IMR-90 (cell line): ENCODE data around the gene MGAT3. TPM values are rescaled to one million over a fixed set of nuclear protein-coding genes. Genes with fewer than 3 reads are reported as not detected.

Source experiments
- ATAC-seq: fragments of 200-7000 bp; cut with Tn5 transposase; 2 replicates; pipeline ENCODE4 v1.9.1; 2020; ENCODE audit warnings: low read depth, mild to moderate bottlenecking, moderate library complexity
- BruUV-seq: library from RNA; stranded (reverse); fragments of 400-500 nt; replicated peaks from 2 replicates; lab custom pipeline; 2021; lab: Mats Ljungman, UMichigan
- CTCF ChIA-PET: fragments of 300-600 bp; formaldehyde crosslinking; extraction: SDS; loops from one replicate; lab custom pipeline; 2021; ENCODE audit warnings: antibody characterized with exemption; lab: Yijun Ruan, JAX
- POLR2A ChIA-PET: fragments of 300-600 bp; sonication (Branson Sonifier 250); formaldehyde crosslinking; loops from one replicate; lab custom pipeline; 2022; ENCODE audit warnings: antibody characterized with exemption; ENCODE audit not compliant: unreplicated experiment; lab: Charles Lee
- DNase-seq: peaks from one replicate; pipeline ENCODE4 v3.0.0; 2013
- H2AFZ ChIP-seq: replicated peaks from 2 replicates; pipeline ENCODE3; 2013; ENCODE audit warnings: low read length, mild to moderate bottlenecking; ENCODE audit not compliant: poor library complexity
- H2AK5ac ChIP-seq: 2 replicates; pipeline ENCODE4 v1.6.1; 2013; ENCODE audit warnings: low read depth, low read length, inconsistent platforms
- H2AK9ac ChIP-seq: replicated peaks from 2 replicates; pipeline ENCODE3; 2013; ENCODE audit warnings: mild to moderate bottlenecking, low read depth, low read length, moderate library complexity; ENCODE audit not compliant: poor library complexity
- H2BK120ac ChIP-seq: 2 replicates; pipeline ENCODE4 v1.6.1; 2013; ENCODE audit warnings: low read depth, low read length, inconsistent platforms
- H2BK15ac ChIP-seq: 3 replicates; pipeline ENCODE4 v1.6.1; 2013; ENCODE audit warnings: low read depth, low read length, inconsistent platforms
- H2BK20ac ChIP-seq: 2 replicates; pipeline ENCODE4 v1.6.1; 2013; ENCODE audit warnings: low read depth, mild to moderate bottlenecking, inconsistent platforms, low read length, moderate library complexity
- H2BK5ac ChIP-seq: 2 replicates; pipeline ENCODE4 v1.6.1; 2013; ENCODE audit warnings: mild to moderate bottlenecking, low read depth, low read length, inconsistent platforms; ENCODE audit not compliant: poor library complexity, severe bottlenecking
- H3K14ac ChIP-seq: replicated peaks from 2 replicates; pipeline ENCODE4 v1.6.1; 2013; ENCODE audit warnings: low read depth, low read length, inconsistent platforms
- H3K18ac ChIP-seq: 2 replicates; pipeline ENCODE4 v1.6.1; 2013; ENCODE audit warnings: low read depth, low read length, control low read depth
- H3K23ac ChIP-seq: 2 replicates; pipeline ENCODE4 v1.6.1; 2013; ENCODE audit warnings: low read depth, low read length, inconsistent platforms
- H3K27ac ChIP-seq: 2 replicates; pipeline ENCODE4 v1.5.1; 2013; ENCODE audit warnings: mild to moderate bottlenecking, control low read depth, low read length; ENCODE audit not compliant: insufficient read depth
- H3K27me3 ChIP-seq: 2 replicates; pipeline ENCODE4 v1.6.1; 2013; ENCODE audit warnings: low read length; ENCODE audit not compliant: control insufficient read depth, insufficient read depth
- H3K36me3 ChIP-seq: 2 replicates; pipeline ENCODE4 v1.6.1; 2013; ENCODE audit warnings: low read length, mixed read lengths; ENCODE audit not compliant: control insufficient read depth, insufficient read depth
- H3K4ac ChIP-seq: 2 replicates; pipeline ENCODE4 v1.6.1; 2013; ENCODE audit warnings: low read depth, low read length, inconsistent platforms
- H3K4me1 ChIP-seq: 2 replicates; pipeline ENCODE4 v1.6.1; 2013; ENCODE audit warnings: low read length, mixed read lengths; ENCODE audit not compliant: control insufficient read depth, insufficient read depth
- H3K4me2 ChIP-seq: 2 replicates; pipeline ENCODE4 v1.6.1; 2013; ENCODE audit warnings: low read depth, mild to moderate bottlenecking, control low read depth, low read length, moderate library complexity
- H3K4me3 ChIP-seq: 2 replicates; pipeline ENCODE4 v1.5.1; 2013; ENCODE audit warnings: low read depth, mild to moderate bottlenecking, control low read depth, low read length, moderate library complexity; ENCODE audit not compliant: insufficient read depth
- H3K56ac ChIP-seq: 2 replicates; pipeline ENCODE4 v1.6.1; 2013; ENCODE audit warnings: low read length, inconsistent platforms; ENCODE audit not compliant: insufficient read depth; ENCODE audit errors: extremely low read depth
- H3K79me1 ChIP-seq, 2 experiments: 2 replicates each; pipeline ENCODE4 v1.6.1; 2013; ENCODE audit warnings: low read length in 2 of 2, inconsistent platforms in 1 of 2, low read depth in 1 of 2
- H3K9ac ChIP-seq: 2 replicates; pipeline ENCODE4 v1.6.1; 2013; ENCODE audit warnings: low read depth, low read length, control low read depth
- H3K9me1 ChIP-seq: 2 replicates; pipeline ENCODE4 v1.6.1; 2013; ENCODE audit warnings: low read length, inconsistent platforms; ENCODE audit not compliant: insufficient read depth
- H3K9me3 ChIP-seq: 2 replicates; pipeline ENCODE4 v1.6.1; 2013; ENCODE audit warnings: low read length; ENCODE audit not compliant: control insufficient read depth, insufficient read depth
- H4K20me1 ChIP-seq: 2 replicates; pipeline ENCODE4 v1.6.1; 2013; ENCODE audit warnings: low read length, inconsistent platforms; ENCODE audit not compliant: insufficient read depth
- H4K5ac ChIP-seq: 2 replicates; pipeline ENCODE4 v1.6.1; 2013; ENCODE audit warnings: mild to moderate bottlenecking, low read depth, low read length, control low read depth
- H4K8ac ChIP-seq, 2 experiments: 2 replicates each; pipeline ENCODE4 v1.6.1; 2013; ENCODE audit warnings: low read depth in 2 of 2, low read length in 2 of 2, control low read depth in 1 of 2, inconsistent platforms in 1 of 2
- H4K91ac ChIP-seq: 2 replicates; pipeline ENCODE4 v1.6.1; 2013; ENCODE audit warnings: low read depth, low read length, inconsistent platforms; ENCODE audit not compliant: insufficient read depth
- BHLHE40 ChIP-seq: fragments of 150-350 bp; IDR thresholded peaks from 2 replicates; pipeline ENCODE4 v1.6.1; 2016; ENCODE audit warnings: mild to moderate bottlenecking, low read depth, low read length
- CEBPB ChIP-seq: IDR thresholded peaks from 2 replicates; pipeline ENCODE4 v1.6.1; 2012; ENCODE audit warnings: low read depth, low read length, improper control_type of control experiment
- CHD1 ChIP-seq: IDR thresholded peaks from 2 replicates; pipeline ENCODE4 v1.6.1; 2012; ENCODE audit warnings: low read depth, low read length, improper control_type of control experiment
- CTCF ChIP-seq: conservative IDR thresholded peaks from 2 replicates; pipeline ENCODE4 v1.5.1; 2012; ENCODE audit warnings: mild to moderate bottlenecking, low read depth, low read length, improper control_type of control experiment
- ELK1 ChIP-seq: fragments of 150-350 bp; IDR thresholded peaks from 2 replicates; pipeline ENCODE4 v1.6.1; 2016; ENCODE audit warnings: low read depth, mild to moderate bottlenecking, low read length, moderate library complexity, borderline replicate concordance
- FOS ChIP-seq: fragments of 150-350 bp; IDR thresholded peaks from 2 replicates; pipeline ENCODE4 v1.6.1; 2016; ENCODE audit warnings: low read depth, low read length
- MAFK ChIP-seq: IDR thresholded peaks from 2 replicates; pipeline ENCODE4 v1.6.1; 2012; ENCODE audit warnings: low read depth, low read length, improper control_type of control experiment
- NFE2L2 ChIP-seq: fragments of 150-350 bp; IDR thresholded peaks from 2 replicates; pipeline ENCODE4 v1.6.1; 2016; ENCODE audit warnings: low read depth, mild to moderate bottlenecking, low read length
- RAD21 ChIP-seq: IDR thresholded peaks from 2 replicates; pipeline ENCODE4 v1.6.1; 2012; ENCODE audit warnings: low read length, improper control_type of control experiment
- RCOR1 ChIP-seq: IDR thresholded peaks from 2 replicates; pipeline ENCODE4 v1.6.1; 2012; ENCODE audit warnings: mild to moderate bottlenecking, low read length, improper control_type of control experiment; ENCODE audit not compliant: insufficient replicate concordance
- RFX5 ChIP-seq: IDR thresholded peaks from 2 replicates; pipeline ENCODE4 v1.8.0; 2012; ENCODE audit warnings: low read depth, mild to moderate bottlenecking, low read length, moderate library complexity
- WGBS, 2 experiments: methylation state at CpG; one replicate each; pipeline versions ENCODE4 v1.1.5 to v1.1.7; 2013; ENCODE audit warnings: missing lambda C conversion rate in 2 of 2; ENCODE audit not compliant: insufficient read length in 1 of 2; ENCODE audit errors: extremely low coverage in 2 of 2; 5-methylcytosine and 5-hydroxymethylcytosine counted together
- dilution Hi-C: fragments of 300-500 bp; cut with HindIII; formaldehyde crosslinking; loops from one replicate; pipeline ENCODE4 v1.14.3; 2018; ENCODE audit warnings: low sequenced_read_pairs; ENCODE audit not compliant: unreplicated experiment
- in situ Hi-C: fragments of 300-500 bp; cut with MboI; formaldehyde crosslinking; loops from 3 replicates; pipeline ENCODE4 v1.14.3; 2019; ENCODE audit warnings: low sequenced_read_pairs, inconsistent platforms, mixed read lengths
- intact Hi-C: fragments of 100-400 bp; cut with micrococcal nuclease; formaldehyde crosslinking; loops from 2 replicates; pipeline ENCODE4 v1.10.0; 2022
- polyA plus RNA-seq, 3 experiments: library from polyadenylated mRNA; depleted of rRNA; stranded (reverse); fragments of >200 nt; gene quantifications; 2 replicates each; pipeline ENCODE4 v1.2.3, GENCODE V29; 2012; ENCODE audit warnings: low replicate concordance in 1 of 3
- total RNA-seq: library from RNA; depleted of rRNA; stranded (reverse); fragments of >200 nt; gene quantifications from 2 replicates; pipeline ENCODE4 v1.2.3, GENCODE V29; 2012

Gene MGAT3
- total and polyA plus RNA-seq, 2 of the 4 experiments (the other 2 are of a cell fraction), result 0.36 to 1.1 TPM

GRCh38 chr22:39481054-39481453, 24.2 kb downstream of the MGAT3 start:
- H4K8ac ChIP-seq, result no peak overlapping the region
- no peak overlapping the region for H3K27ac ChIP-seq
- no peak overlapping the region for H4K91ac ChIP-seq
- no peak for ATAC-seq
- peaks cover 10% of the 10 kb centered on the region for H3K27me3 ChIP-seq
- no peak overlapping the region for H2AFZ ChIP-seq
- no peak overlapping the region for H3K14ac ChIP-seq
- no peak overlapping the region for H3K9ac ChIP-seq
- 0 out of 2 replicates have a peak, but pooled peaks cover 5% of the 10 kb centered on the region for H3K9me1 ChIP-seq
- no peak overlapping the region for H2BK120ac ChIP-seq
- BruUV-seq, result no TSS peak
- DNase-seq, result no peak
- no peak overlapping the region for H2AK5ac ChIP-seq
- no peak overlapping the region for H3K4me2 ChIP-seq
- H2BK20ac ChIP-seq, result no peak overlapping the region
- H3K23ac ChIP-seq, result no peak overlapping the region
- H3K79me1 ChIP-seq, result no peaks in the 10 kb centered on the region
- H3K4me3 ChIP-seq, result no peak overlapping the region
- ChIA-PET POLR2A (no interaction called here), CTCF (no interaction called here)
- no peak overlapping the region for H3K18ac ChIP-seq
- intact Hi-C loops, result no loop called here
- in situ Hi-C loops, result no loop called here
- no peaks in the 10 kb centered on the region for H4K20me1 ChIP-seq
- no peak overlapping the region for H2BK15ac ChIP-seq
- H3K9me3 ChIP-seq, result no peaks in the 10 kb centered on the region
- no peak overlapping the region for H3K56ac ChIP-seq
- H3K4ac ChIP-seq, result no peak overlapping the region
- no peak overlapping the region for H2AK9ac ChIP-seq
- no peaks in the 10 kb centered on the region for H3K36me3 ChIP-seq
- no peak overlapping the region for H4K5ac ChIP-seq
- TF ChIP-seq RCOR1 (no peak), CEBPB (no peak), FOS (no peak), BHLHE40 (no peak), NFE2L2 (no peak), RAD21 (no peak), ELK1 (no peak), CHD1 (no peak), CTCF (no peak), MAFK (no peak), RFX5 (no peak)
- dilution Hi-C loops, result no loop called here
- no peak overlapping the region for H2BK5ac ChIP-seq
- H3K4me1 ChIP-seq, result no peaks in the 10 kb centered on the region
- 95% methylated on average over 3 of the region's 16 CpGs; no CpG with 5 or more reads in 1 of the 2 experiments for WGBS, 2 experiments
